Esophagus muscularis mucosa (tissue), 3 donors: Measurements from ENCODE around the gene UBR2.

Experiments
- POLR2A ChIP-seq: fragments of 450-650 bp; IDR thresholded peaks from one replicate; pipeline ENCODE4 v1.6.1; 2017; ENCODE audit warnings: antibody characterized with exemption, moderate library complexity, mild to moderate bottlenecking, low read depth
- POLR2AphosphoS5 ChIP-seq, 2 donors: sonication (generic); formaldehyde crosslinking; IDR thresholded peaks; one replicate each; pipeline ENCODE4 v1.6.1; 2017; ENCODE audit warnings: antibody characterized with exemption in 2 of 2
- TF ChIP-seq, protein P1 (sequence below), 3 experiments: fragments of 200-600 bp in 2 of 3; fragments of 450-650 bp in 1 of 3; sonication (generic) in 2 of 3; IDR thresholded peaks; one replicate each; pipeline ENCODE4 v1.5.1; 2017 to 2019; ENCODE audit warnings: antibody characterized with exemption in 3 of 3, mild to moderate bottlenecking in 2 of 3, moderate library complexity in 1 of 3

DNA sequence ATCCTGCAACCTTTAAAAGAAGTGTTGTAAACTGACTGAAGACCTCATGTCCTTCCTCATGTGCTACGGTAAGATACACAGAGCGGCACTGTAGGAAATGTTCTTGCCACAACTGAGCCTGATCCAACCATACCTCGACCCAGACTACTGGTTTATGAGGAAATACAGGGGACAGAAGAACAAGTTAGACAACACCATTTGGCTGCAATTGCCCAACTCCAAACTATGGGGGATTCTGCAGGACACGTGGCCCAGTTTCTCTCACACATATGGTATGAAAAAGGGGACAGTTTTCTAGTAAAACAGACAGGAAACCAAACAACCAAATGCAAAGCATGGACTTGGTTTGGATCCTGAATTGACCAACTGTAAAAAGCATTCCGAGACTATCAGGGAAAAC lies 148.1 kb downstream of the UBR2 start:
- TF ChIP-seq, protein P1, sequence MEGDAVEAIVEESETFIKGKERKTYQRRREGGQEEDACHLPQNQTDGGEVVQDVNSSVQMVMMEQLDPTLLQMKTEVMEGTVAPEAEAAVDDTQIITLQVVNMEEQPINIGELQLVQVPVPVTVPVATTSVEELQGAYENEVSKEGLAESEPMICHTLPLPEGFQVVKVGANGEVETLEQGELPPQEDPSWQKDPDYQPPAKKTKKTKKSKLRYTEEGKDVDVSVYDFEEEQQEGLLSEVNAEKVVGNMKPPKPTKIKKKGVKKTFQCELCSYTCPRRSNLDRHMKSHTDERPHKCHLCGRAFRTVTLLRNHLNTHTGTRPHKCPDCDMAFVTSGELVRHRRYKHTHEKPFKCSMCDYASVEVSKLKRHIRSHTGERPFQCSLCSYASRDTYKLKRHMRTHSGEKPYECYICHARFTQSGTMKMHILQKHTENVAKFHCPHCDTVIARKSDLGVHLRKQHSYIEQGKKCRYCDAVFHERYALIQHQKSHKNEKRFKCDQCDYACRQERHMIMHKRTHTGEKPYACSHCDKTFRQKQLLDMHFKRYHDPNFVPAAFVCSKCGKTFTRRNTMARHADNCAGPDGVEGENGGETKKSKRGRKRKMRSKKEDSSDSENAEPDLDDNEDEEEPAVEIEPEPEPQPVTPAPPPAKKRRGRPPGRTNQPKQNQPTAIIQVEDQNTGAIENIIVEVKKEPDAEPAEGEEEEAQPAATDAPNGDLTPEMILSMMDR (IDR thresholded peaks at IDR 0.05): no peak
- TF ChIP-seq POLR2A (no peak), POLR2AphosphoS5 (IDR thresholded peaks at IDR 0.05) (no peak)
